ENCODE data around the gene CTAG1A.
"Not testable (repeated sequence)": the region's sequence is repeated elsewhere in the genome, so short reads cannot be mapped to it uniquely, and the experiment has no call there.

The CTAG1A gene

DNA sequence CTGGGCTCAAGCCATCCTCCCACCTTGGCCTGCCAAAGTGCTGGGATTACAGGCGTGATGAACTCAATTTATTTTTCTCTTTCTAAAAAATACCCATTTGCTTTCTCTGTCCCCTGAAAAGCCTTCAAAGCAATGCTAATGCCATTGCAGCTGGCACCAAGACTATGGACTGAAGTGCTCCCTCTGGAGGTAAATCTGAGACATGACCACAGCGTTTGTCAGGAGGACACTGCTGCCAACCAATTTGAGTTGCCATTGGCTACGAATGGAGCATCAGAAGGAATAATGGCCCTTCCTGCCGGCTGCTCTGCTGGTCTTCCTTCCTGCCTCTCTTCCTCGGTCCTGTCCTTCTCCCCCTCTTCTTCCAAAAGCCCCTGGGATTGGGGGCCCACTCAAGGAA is 9.9 kb upstream of the CTAG1A start:
- not testable (repeated sequence) for DNase-seq

- not testable (repeated sequence) for DNase-seq
These were observed 1.9 kb upstream of the CTAG1A start for GRCh38 chrX:154582994-154583393.

- not testable (repeated sequence) for DNase-seq
These were observed 5.5 kb downstream of the CTAG1A start for GRCh38 chrX:154590415-154590814.

GRCh38 chrX:154592505-154592904 is 7.6 kb downstream of the CTAG1A start:
- no peak for DNase-seq

DNA sequence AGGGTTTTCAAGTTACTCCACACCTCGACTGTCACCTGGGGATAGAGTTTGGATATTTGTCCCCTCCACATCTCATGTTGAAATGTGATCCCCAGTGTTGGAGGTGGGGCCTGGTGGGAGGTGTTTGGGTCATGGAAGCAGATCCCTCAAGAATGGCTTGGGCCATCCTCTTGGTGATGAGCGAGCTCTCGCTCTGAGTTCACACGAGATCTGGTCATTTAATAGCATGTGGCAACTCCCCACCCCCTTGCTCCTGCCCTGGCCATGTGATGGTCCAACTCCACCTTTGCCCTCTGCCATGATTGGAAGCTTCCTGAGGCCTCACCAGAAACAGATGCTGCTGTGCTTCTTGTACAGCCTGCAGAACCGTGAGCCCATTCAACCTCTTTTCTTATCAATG is 8.3 kb downstream of the CTAG1A start:
- no peak for DNase-seq

GRCh38 chrX:154594491-154594890 is 9.6 kb downstream of the CTAG1A start:
- DNase-seq, result no peak

- peak; percentile 0 for DNase-seq
These were observed 10.8 kb downstream of the CTAG1A start for GRCh38 chrX:154595559-154596249.

- peak; percentile 89 for DNase-seq
These were observed 11.5 kb downstream of the CTAG1A start for GRCh38 chrX:154596290-154596929.

DNA sequence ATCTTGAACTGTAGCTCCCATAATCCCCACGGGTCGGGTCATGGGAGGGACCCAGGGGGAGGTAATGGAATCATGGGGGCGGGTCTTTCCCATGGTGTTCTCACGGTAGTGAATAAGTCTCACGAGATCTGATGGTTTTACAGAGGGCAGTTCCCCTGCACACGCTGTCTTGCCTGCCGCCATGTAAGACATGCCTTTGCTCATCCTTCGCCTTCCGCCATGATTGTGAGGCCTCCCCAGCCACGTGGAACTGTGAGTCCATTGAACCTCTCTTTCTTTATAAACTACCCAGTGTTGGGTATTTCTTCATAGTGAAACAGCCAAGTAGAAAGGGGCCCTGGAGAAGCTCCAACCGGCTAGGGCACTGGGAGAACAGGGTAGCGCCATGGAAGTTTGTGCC is 12.3 kb downstream of the CTAG1A start:
- DNase-seq, result no peak

DNA sequence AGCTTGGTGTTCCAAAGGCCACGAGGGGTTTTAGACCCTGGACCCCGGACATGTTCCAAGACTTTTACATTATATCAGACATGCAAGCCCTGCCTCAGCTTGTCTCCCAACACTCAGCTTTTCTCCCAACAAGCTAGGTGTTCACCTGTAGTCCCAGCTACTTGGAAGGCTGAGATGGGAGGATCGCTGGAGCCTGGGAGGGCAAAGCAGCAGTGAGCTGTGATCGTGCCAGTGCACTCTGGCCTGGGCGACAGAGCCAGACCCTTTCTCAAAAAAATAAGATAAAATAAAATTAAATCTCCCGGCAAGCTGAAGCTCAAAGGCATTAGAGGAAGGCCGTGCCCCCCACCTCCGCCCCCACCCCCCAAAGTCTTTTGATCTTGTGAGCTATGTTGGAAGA is 13.7 kb downstream of the CTAG1A start:
- DNase-seq, result no peak

- DNase-seq, result no peak
These were observed 14.6 kb downstream of the CTAG1A start for GRCh38 chrX:154599531-154599930.

- peak; percentile 58 for DNase-seq
These were observed 15.9 kb downstream of the CTAG1A start for GRCh38 chrX:154600759-154601374.

DNA sequence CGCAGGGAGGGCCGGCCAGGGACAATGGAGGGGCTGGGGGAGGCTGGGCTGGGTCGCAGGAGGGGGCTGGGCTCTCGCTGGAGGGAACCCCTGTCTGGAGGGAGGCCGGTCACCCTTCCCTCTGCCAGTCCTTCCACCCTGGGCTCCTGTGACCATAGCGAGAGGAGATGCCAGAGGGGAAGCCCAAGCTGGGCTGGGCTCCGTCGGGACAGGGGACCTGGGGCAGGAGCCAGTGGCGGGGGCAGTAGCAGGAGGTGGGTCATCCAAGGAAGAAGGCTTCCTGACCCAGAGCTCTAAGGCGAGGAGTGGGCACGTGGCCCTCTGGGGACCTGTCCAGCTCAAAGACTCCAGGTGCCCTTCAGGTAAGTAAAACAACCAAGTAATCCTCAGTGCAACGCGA is 17.3 kb downstream of the CTAG1A start:
- no peak for DNase-seq

DNA sequence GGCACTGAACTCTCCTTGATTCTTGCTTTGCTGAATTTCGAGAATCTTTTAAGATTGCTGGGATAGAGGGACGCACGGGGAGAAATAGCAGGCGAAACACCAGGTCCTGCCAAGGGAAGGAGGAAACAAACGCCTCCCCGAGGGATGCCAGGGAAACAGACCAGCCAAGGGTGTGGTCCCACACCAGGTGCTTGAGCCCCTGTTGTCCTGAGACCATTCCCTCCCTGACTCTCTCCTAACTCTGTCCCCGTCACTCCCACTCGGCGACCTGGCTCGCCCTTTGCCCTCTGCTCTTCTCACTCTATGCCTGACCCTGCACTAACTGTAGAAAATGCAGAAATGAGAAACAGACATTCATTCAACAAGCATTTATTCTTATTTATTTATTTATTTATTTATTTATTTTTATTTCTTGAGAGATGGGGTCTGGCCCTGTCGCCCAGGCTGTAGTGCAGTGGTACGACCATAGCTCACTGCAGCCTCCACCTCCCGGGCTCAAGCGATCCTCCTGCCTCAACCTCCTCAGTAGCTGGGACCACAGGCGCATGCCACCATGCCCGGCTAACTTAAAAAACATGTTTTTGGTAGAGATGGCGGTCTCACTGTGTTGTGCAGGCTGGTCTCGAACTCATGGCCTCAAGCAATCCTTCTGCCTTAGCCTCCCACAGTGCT is 18.0 kb downstream of the CTAG1A start:
- DNase-seq, result no peak

GRCh38 chrX:154603438-154604430 is 18.8 kb downstream of the CTAG1A start:
- DNase-seq, result peak; percentile 57

GRCh38 chrX:154605566-154605965 is 20.6 kb downstream of the CTAG1A start:
- DNase-seq, result no peak

GRCh38 chrX:154607370-154607769 is 22.4 kb downstream of the CTAG1A start:
- no peak for DNase-seq

DNA sequence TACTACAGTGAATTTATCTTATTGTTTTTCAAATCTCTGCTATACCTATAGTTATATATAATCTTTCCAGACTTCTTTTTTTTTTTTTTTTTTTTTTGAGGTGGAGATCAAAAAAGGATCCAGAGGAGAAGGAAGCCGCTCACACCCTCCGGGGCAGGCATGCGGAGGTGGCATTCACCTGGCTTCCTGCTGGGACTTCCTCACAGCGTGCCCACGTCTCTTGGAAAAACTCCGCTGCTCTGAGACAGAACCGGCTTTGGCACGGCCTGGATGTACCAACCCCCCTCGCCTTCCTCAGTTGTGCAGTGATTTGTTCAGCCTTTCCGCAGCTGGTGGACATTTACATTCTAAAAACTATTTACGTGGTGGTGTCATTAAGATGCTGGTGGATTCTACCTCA is 23.0 kb downstream of the CTAG1A start:
- not testable (repeated sequence) for DNase-seq

GRCh38 chrX:154608823-154609222 is 23.9 kb downstream of the CTAG1A start:
- not testable (repeated sequence) for DNase-seq

GRCh38 chrX:154611146-154611545 is 26.2 kb downstream of the CTAG1A start:
- not testable (repeated sequence) for DNase-seq

GRCh38 chrX:154613586-154613985 is 28.7 kb downstream of the CTAG1A start:
- not testable (repeated sequence) for DNase-seq

DNA sequence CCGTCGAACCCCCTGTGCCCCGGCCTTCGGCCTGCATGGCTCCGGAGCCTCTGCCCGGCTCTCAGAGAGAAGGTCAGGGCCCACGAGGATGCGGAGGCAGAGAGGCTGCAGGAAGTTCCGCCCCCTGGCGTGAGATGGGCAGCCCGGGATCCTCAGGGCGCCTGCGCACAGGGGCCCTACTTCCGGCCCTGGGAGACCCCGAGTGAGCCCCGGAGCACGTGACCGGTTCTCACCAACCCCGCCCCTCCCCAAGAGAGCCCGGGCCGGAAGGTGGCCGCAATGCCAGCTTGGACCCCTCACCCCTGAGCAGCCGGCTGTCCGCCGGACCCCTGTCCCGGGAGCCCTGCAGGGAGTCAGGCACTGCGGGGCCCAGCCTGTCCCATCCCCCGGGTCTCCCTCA is 34.2 kb downstream of the CTAG1A start, which contains the start of gene CTAG1B:
Gene CTAG1B (minus strand): TSS at position 101 of the 400 bp plus-strand sequence. CDS start 64 bp downstream, at position 37.
- DNase-seq, result not testable (repeated sequence)
